Measurements from ENCODE around the gene ALK.

DNA sequence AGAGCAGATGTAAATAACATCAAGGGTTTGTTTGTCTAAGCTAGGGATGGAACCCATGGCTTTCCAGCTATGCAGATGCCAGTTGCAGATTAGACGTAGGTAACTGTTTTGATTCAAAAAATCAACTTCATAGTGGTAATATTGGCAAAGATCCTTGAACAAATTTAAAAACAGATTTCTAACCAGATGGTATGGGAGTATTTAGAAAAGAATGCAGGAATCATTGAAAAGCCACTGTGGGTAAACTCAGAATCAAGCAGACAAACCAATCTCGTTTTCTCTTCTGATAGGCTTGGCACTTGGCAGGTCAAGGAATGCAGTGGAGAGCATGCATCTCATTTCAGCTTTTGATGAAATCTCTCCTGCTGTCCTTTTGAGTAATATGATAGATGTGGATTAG lies 428.7 kb downstream of the ALK start:
- no peak for TF ChIP-seq POLR2A (IDR thresholded peaks at IDR 0.05)
- TF ChIP-seq, protein P1, sequence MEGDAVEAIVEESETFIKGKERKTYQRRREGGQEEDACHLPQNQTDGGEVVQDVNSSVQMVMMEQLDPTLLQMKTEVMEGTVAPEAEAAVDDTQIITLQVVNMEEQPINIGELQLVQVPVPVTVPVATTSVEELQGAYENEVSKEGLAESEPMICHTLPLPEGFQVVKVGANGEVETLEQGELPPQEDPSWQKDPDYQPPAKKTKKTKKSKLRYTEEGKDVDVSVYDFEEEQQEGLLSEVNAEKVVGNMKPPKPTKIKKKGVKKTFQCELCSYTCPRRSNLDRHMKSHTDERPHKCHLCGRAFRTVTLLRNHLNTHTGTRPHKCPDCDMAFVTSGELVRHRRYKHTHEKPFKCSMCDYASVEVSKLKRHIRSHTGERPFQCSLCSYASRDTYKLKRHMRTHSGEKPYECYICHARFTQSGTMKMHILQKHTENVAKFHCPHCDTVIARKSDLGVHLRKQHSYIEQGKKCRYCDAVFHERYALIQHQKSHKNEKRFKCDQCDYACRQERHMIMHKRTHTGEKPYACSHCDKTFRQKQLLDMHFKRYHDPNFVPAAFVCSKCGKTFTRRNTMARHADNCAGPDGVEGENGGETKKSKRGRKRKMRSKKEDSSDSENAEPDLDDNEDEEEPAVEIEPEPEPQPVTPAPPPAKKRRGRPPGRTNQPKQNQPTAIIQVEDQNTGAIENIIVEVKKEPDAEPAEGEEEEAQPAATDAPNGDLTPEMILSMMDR (IDR thresholded peaks at IDR 0.05) = no peak
